HL-60 (cell line): Measurements from ENCODE around the gene HPF1.
"Not testable (repeated sequence)": the region's sequence is repeated elsewhere in the genome, so short reads cannot be mapped to it uniquely, and the experiment has no call there.

Experiments
- DNase-seq, 2 experiments: peaks; one replicate each; pipeline ENCODE4 v3.0.0-alpha.2; 2010 to 2020; ENCODE audit warnings: low read depth in 1 of 2, low spot score in 1 of 2
- H3K27ac ChIP-seq: fragments of 250-450 bp; sonication (Bioruptor Pico); replicated peaks from 2 replicates; pipeline ENCODE4 v1.5.1; 2020; ENCODE audit warnings: mild to moderate bottlenecking, moderate library complexity
- H3K27me3 ChIP-seq: fragments of 250-450 bp; sonication (Bioruptor Pico); 2 replicates; pipeline ENCODE4 v1.5.1; 2021; ENCODE audit warnings: mild to moderate bottlenecking, moderate library complexity; ENCODE audit not compliant: insufficient read depth, poor library complexity, severe bottlenecking
- H3K4me3 ChIP-seq: replicated peaks from 2 replicates; pipeline ENCODE4 v1.5.1; 2011; ENCODE audit warnings: mild to moderate bottlenecking, control low read depth, low read length; ENCODE audit not compliant: insufficient read depth
- GABPA ChIP-seq: IDR thresholded peaks from 2 replicates; pipeline ENCODE4 v1.6.1; 2012; ENCODE audit warnings: low read depth
- POLR2AphosphoS5 ChIP-seq: IDR thresholded peaks from 2 replicates; pipeline ENCODE4 v1.6.1; 2012; ENCODE audit warnings: low read depth
- REST ChIP-seq: IDR thresholded peaks from 2 replicates; pipeline ENCODE4 v1.6.1; 2012; ENCODE audit warnings: low read depth; ENCODE audit not compliant: insufficient replicate concordance
- SPI1 ChIP-seq: IDR thresholded peaks from 2 replicates; pipeline ENCODE4 v1.6.1; 2012; ENCODE audit warnings: low read depth, mild to moderate bottlenecking, borderline replicate concordance
- TF ChIP-seq, protein P1 (sequence below): IDR thresholded peaks from one replicate; pipeline ENCODE4 v1.5.1; 2011; ENCODE audit warnings: low read length, control low read depth, inconsistent platforms; ENCODE audit not compliant: insufficient read depth

The HPF1 gene

DNA sequence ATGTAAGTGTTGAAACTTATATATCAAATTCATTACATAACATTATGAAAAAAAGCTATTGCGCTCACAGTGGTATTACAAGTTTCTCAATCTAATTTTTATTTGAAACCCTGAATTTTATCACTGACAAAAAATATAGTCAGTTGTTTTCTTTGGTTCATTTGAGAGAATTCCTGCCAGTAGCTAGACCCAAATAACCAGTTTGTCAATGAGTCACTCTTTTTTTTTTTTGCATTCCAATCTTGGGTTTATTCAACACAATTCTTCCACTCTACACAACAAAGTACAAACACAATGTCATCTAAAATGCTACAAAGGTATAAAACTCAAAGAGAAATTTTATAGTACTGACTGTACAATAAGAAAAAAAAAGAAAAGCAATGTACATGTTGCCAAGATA lies 13.1 kb downstream of the HPF1 start:
- Histone ChIP-seq H3K4me3 (no peak overlapping the region), H3K27ac (no peak overlapping the region), H3K27me3 (no peaks in the 10 kb centered on the region)
- no peak for DNase-seq
- TF ChIP-seq GABPA (no peak), REST (no peak), SPI1 (no peak), POLR2AphosphoS5 (no peak)
- TF ChIP-seq, protein P1, sequence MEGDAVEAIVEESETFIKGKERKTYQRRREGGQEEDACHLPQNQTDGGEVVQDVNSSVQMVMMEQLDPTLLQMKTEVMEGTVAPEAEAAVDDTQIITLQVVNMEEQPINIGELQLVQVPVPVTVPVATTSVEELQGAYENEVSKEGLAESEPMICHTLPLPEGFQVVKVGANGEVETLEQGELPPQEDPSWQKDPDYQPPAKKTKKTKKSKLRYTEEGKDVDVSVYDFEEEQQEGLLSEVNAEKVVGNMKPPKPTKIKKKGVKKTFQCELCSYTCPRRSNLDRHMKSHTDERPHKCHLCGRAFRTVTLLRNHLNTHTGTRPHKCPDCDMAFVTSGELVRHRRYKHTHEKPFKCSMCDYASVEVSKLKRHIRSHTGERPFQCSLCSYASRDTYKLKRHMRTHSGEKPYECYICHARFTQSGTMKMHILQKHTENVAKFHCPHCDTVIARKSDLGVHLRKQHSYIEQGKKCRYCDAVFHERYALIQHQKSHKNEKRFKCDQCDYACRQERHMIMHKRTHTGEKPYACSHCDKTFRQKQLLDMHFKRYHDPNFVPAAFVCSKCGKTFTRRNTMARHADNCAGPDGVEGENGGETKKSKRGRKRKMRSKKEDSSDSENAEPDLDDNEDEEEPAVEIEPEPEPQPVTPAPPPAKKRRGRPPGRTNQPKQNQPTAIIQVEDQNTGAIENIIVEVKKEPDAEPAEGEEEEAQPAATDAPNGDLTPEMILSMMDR, result no peak

DNA sequence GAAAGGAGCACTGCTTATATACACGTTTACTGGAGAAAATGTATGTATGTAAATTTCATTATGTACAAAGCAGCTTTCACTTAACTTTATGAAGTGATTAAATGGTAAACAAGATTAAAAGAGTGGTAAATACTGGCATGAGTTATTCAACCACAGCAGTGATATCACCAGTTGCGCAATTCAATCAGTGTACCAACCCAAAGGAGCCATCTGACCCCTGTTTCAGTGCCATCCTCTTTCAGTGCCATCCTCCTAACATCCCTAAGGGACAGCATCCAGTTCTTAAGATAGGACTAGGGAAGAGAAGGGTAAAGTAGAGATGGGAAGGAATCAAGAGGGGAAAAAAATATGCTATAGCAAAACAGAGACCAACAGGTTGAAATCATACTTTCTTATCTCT lies 16.2 kb downstream of the HPF1 start:
- Histone ChIP-seq H3K27ac (no peak overlapping the region), H3K4me3 (no peak overlapping the region), H3K27me3 (no peaks in the 10 kb centered on the region)
- no peak for DNase-seq
- TF ChIP-seq POLR2AphosphoS5 (no peak), GABPA (no peak), REST (no peak), SPI1 (no peak)
- TF ChIP-seq, protein P1, result no peak

- not testable (repeated sequence) for H3K4me3 ChIP-seq, H3K27me3 ChIP-seq, DNase-seq, H3K27ac ChIP-seq
These were observed 19.1 kb downstream of the HPF1 start for GRCh38 chr4:169738604-169739003.

DNA sequence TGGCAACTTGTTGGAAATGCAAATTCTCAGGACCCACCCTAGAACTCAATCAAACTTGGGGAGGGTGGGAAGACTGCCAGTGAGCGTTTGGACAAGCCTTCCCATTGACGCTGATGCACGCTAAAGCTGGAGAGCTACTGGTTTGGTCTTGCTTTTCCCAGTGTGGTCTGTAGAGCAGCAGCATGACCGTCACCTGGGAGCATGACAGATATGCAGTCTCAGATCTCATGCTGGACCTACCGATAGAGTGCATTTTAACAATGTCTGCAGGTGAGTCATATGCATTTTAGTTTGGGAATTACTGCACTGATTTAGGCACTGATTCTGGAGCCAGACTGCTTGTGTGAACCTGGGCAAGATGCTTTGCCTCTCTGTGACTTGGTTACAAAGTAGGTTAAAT lies 27.2 kb downstream of the HPF1 start:
- TF ChIP-seq, protein P1, result no peak
- TF ChIP-seq SPI1 (no peak), GABPA (no peak), REST (no peak), POLR2AphosphoS5 (no peak)
- no peak overlapping the region for H3K4me3 ChIP-seq
- no peak for DNase-seq
- no peaks in the 10 kb centered on the region for H3K27me3 ChIP-seq
- no peak overlapping the region for H3K27ac ChIP-seq
